Measurements from ENCODE around the gene SCUBE1. TPM values are rescaled to one million over a fixed set of nuclear protein-coding genes. Genes with fewer than 3 reads are reported as not detected.

SCUBE1 gene
- total RNA-seq, 2 donors from 2014 or later: 0.04 to 0.16 TPM

- no peak for DNase-seq (ENCODE audit: low spot score)
- H3K9me3 ChIP-seq: no peaks in the 10 kb centered on the region
- TF ChIP-seq CTCF (IDR thresholded peaks at IDR 0.05): no peak
- no peaks in the 10 kb centered on the region for H3K27me3 ChIP-seq
- H3K4me3 ChIP-seq: no peak overlapping the region
- H3K27ac ChIP-seq: no peak overlapping the region
- H3K36me3 ChIP-seq: no peaks in the 10 kb centered on the region
- H3K4me1 ChIP-seq: no peaks in the 10 kb centered on the region
Measured at GRCh38 chr22:43205261-43205691, 137.9 kb downstream of the SCUBE1 start.

- no peak for TF ChIP-seq CTCF (IDR thresholded peaks at IDR 0.05)
- DNase-seq (ENCODE audit: low spot score): no peak
- Histone ChIP-seq H3K27me3 (no peaks in the 10 kb centered on the region), H3K9me3 (no peaks in the 10 kb centered on the region), H3K27ac (no peak overlapping the region), H3K36me3 (no peaks in the 10 kb centered on the region), H3K4me1 (no peaks in the 10 kb centered on the region), H3K4me3 (no peak overlapping the region)
Measured at GRCh38 chr22:43203471-43203981, 139.6 kb downstream of the SCUBE1 start.

GRCh38 chr22:43202756-43203410, 140.3 kb downstream of the SCUBE1 start:
- DNase-seq (ENCODE audit: low spot score): no peak
- no peak overlapping the region for H3K27ac ChIP-seq
- no peaks in the 10 kb centered on the region for H3K27me3 ChIP-seq
- H3K36me3 ChIP-seq: no peaks in the 10 kb centered on the region
- no peak overlapping the region for H3K4me3 ChIP-seq
- no peak for TF ChIP-seq CTCF (IDR thresholded peaks at IDR 0.05)
- no peaks in the 10 kb centered on the region for H3K4me1 ChIP-seq
- no peaks in the 10 kb centered on the region for H3K9me3 ChIP-seq

- DNase-seq (ENCODE audit: low spot score): no peak
- no peak for TF ChIP-seq CTCF (IDR thresholded peaks at IDR 0.05)
- no peaks in the 10 kb centered on the region for H3K27me3 ChIP-seq
- no peak overlapping the region for H3K27ac ChIP-seq
- H3K9me3 ChIP-seq: no peaks in the 10 kb centered on the region
- no peak overlapping the region for H3K4me3 ChIP-seq
- no peaks in the 10 kb centered on the region for H3K4me1 ChIP-seq
- H3K36me3 ChIP-seq: no peaks in the 10 kb centered on the region
Measured at GRCh38 chr22:43202326-43202725, 140.8 kb downstream of the SCUBE1 start.

- DNase-seq (ENCODE audit: low spot score): no peak
- Histone ChIP-seq H3K36me3 (no peaks in the 10 kb centered on the region), H3K4me1 (no peaks in the 10 kb centered on the region), H3K27me3 (no peaks in the 10 kb centered on the region), H3K4me3 (no peak overlapping the region), H3K9me3 (no peaks in the 10 kb centered on the region), H3K27ac (no peak overlapping the region)
- no peak for TF ChIP-seq CTCF (IDR thresholded peaks at IDR 0.05)
Measured at GRCh38 chr22:43201486-43202219, 141.5 kb downstream of the SCUBE1 start.

Data from right atrium auricular region (tissue), 2 donors.